H1 (cell line): ENCODE results near the gene SSRP1. TPM values are rescaled to one million over a fixed set of nuclear protein-coding genes. Genes with fewer than 3 reads are reported as not detected.

Experiments
- CTCF ChIA-PET: fragments of 300-600 bp; sonication (Branson Sonifier 250); formaldehyde crosslinking; loops from one replicate; lab custom pipeline; 2021; ENCODE audit not compliant: partially characterized antibody; lab: Charles Lee
- POLR2A ChIA-PET: fragments of 300-600 bp; sonication (Branson Sonifier 250); formaldehyde crosslinking; loops from one replicate; lab custom pipeline; 2021; ENCODE audit warnings: inconsistent platforms; ENCODE audit not compliant: partially characterized antibody; lab: Charles Lee
- DNase-seq, 2 experiments: peaks; one replicate each; pipeline versions ENCODE4 v3.0.0 to v3.0.0-alpha.2; 2010 to 2022; ENCODE audit warnings: low spot score in 2 of 2, low read depth in 1 of 2, mixed read lengths in 1 of 2
- FAIRE-seq: peaks from 2 replicates; lab custom pipeline; 2011; peaks lifted over from hg19 to GRCh38; lab: Jason Lieb, UNC
- H2AFZ ChIP-seq: 2 replicates; pipeline ENCODE4 v1.8.1; 2012; ENCODE audit warnings: low read length, inconsistent platforms
- H2AK5ac ChIP-seq: 2 replicates; pipeline ENCODE4 v1.6.1; 2013; ENCODE audit warnings: low read depth, low read length
- H2BK120ac ChIP-seq: replicated peaks from 2 replicates; pipeline ENCODE3; 2013; ENCODE audit warnings: low read depth, low read length, inconsistent platforms
- H2BK12ac ChIP-seq: 2 replicates; pipeline ENCODE4 v1.6.1; 2013; ENCODE audit warnings: low read depth, low read length
- H2BK15ac ChIP-seq: 2 replicates; pipeline ENCODE4 v1.6.1; 2013; ENCODE audit warnings: low read length
- H2BK20ac ChIP-seq: 2 replicates; pipeline ENCODE4 v1.6.1; 2013; ENCODE audit warnings: low read length
- H2BK5ac ChIP-seq: 2 replicates; pipeline ENCODE4 v1.6.1; 2013; ENCODE audit warnings: low read depth, low read length
- H3K14ac ChIP-seq: 2 replicates; pipeline ENCODE4 v1.6.1; 2013; ENCODE audit warnings: inconsistent platforms; ENCODE audit not compliant: insufficient read length
- H3K18ac ChIP-seq: 2 replicates; pipeline ENCODE4 v1.6.1; 2013; ENCODE audit warnings: low read length; ENCODE audit errors: extremely low read depth
- H3K23ac ChIP-seq: 2 replicates; pipeline ENCODE4 v1.6.1; 2013; ENCODE audit warnings: inconsistent platforms; ENCODE audit not compliant: insufficient read length
- H3K23me2 ChIP-seq: 2 replicates; pipeline ENCODE4 v1.6.1; 2013; ENCODE audit warnings: low read depth, low read length
- H3K27ac ChIP-seq: 2 replicates; pipeline ENCODE4 v1.6.1; 2011; ENCODE audit warnings: low read depth, low read length, inconsistent platforms
- H3K27me3 ChIP-seq, 4 experiments: replicated peaks in 1 of 4; 1 replicate in 1 of 4; 2 replicates in 3 of 4; pipeline versions ENCODE4 v1.6.1 to v1.8.1; 2011 to 2013; ENCODE audit warnings: low read length in 3 of 4, mild to moderate bottlenecking in 3 of 4, inconsistent platforms in 2 of 4, mixed read lengths in 2 of 4, moderate library complexity in 1 of 4; ENCODE audit not compliant: control insufficient read depth in 3 of 4, insufficient read depth in 3 of 4; ENCODE audit errors: extremely low read depth in 1 of 4
- H3K36me3 ChIP-seq, 4 experiments: 2 replicates each; pipeline versions ENCODE4 v1.6.1 to v1.8.1; 2011 to 2013; ENCODE audit warnings: mild to moderate bottlenecking in 4 of 4, low read length in 3 of 4, moderate library complexity in 2 of 4, control low read depth in 1 of 4, inconsistent platforms in 1 of 4; ENCODE audit not compliant: insufficient read depth in 4 of 4, control insufficient read depth in 2 of 4
- H3K4ac ChIP-seq: replicated peaks from 2 replicates; pipeline ENCODE3; 2013; ENCODE audit warnings: low read length, low read depth, mixed read lengths, inconsistent platforms; ENCODE audit not compliant: insufficient read length
- H3K4me1 ChIP-seq, 4 experiments: replicated peaks in 1 of 4; 1 replicate in 1 of 4; 2 replicates in 3 of 4; pipeline versions ENCODE4 v1.6.1 to v1.8.1; 2011 to 2013; ENCODE audit warnings: low read length in 3 of 4, inconsistent platforms in 2 of 4, mixed read lengths in 1 of 4; ENCODE audit not compliant: insufficient read depth in 4 of 4, control insufficient read depth in 3 of 4
- H3K4me2 ChIP-seq, 2 experiments: 2 replicates each; pipeline versions ENCODE4 v1.6.1 to v1.8.1; 2011 to 2013; ENCODE audit warnings: low read depth in 2 of 2, low read length in 2 of 2, control low read depth in 1 of 2, inconsistent platforms in 1 of 2, mild to moderate bottlenecking in 1 of 2; ENCODE audit not compliant: insufficient read depth in 1 of 2
- H3K4me3 ChIP-seq, 4 experiments: fragments of 200-600, 300-600 bp in 1 of 4; sonication (generic), shearing (Covaris generic), sonication (Bioruptor Twin) in 1 of 4; 2 replicates each; pipeline versions ENCODE4 v1.5.1 to v1.8.1; 2011 to 2016; ENCODE audit warnings: low read length in 4 of 4, low read depth in 3 of 4, control low read depth in 2 of 4, inconsistent platforms in 2 of 4, mild to moderate bottlenecking in 2 of 4, mixed read lengths in 1 of 4, moderate library complexity in 1 of 4; ENCODE audit not compliant: insufficient read depth in 2 of 4; ENCODE audit errors: extremely low read depth in 1 of 4
- H3K56ac ChIP-seq: replicated peaks from 2 replicates; pipeline ENCODE3; 2013; ENCODE audit warnings: low read depth, mild to moderate bottlenecking, mixed read lengths, low read length, inconsistent platforms; ENCODE audit not compliant: insufficient read length
- H3K79me1 ChIP-seq: 2 replicates; pipeline ENCODE4 v1.6.1; 2013; ENCODE audit warnings: low read depth, low read length, control low read depth
- H3K79me2 ChIP-seq, 2 experiments: 2 replicates each; pipeline versions ENCODE4 v1.6.1 to v1.8.1; 2012 to 2013; ENCODE audit warnings: low read length in 2 of 2, mild to moderate bottlenecking in 2 of 2, inconsistent platforms in 1 of 2; ENCODE audit not compliant: insufficient read depth in 2 of 2, control insufficient read depth in 1 of 2
- H3K9ac ChIP-seq, 4 experiments: replicated peaks in 1 of 4; 1 replicate in 1 of 4; 2 replicates in 3 of 4; pipeline versions ENCODE4 v1.6.1 to v1.8.1; 2011 to 2013; ENCODE audit warnings: low read depth in 3 of 4, low read length in 3 of 4, control low read depth in 2 of 4, mild to moderate bottlenecking in 2 of 4, moderate library complexity in 2 of 4, inconsistent platforms in 1 of 4; ENCODE audit errors: extremely low read depth in 1 of 4
- H3K9me3 ChIP-seq, 2 experiments: 2 replicates each; pipeline versions ENCODE4 v1.6.1 to v1.8.1; 2012 to 2013; ENCODE audit warnings: mild to moderate bottlenecking in 2 of 2, moderate library complexity in 2 of 2, control low read depth in 1 of 2, inconsistent platforms in 1 of 2, low read depth in 1 of 2, low read length in 1 of 2, mixed read lengths in 1 of 2; ENCODE audit not compliant: insufficient read depth in 2 of 2
- H4K20me1 ChIP-seq, 2 experiments: replicated peaks in 1 of 2; 2 replicates each; pipeline versions ENCODE3 to v1.8.1; 2011 to 2013; ENCODE audit warnings: inconsistent platforms in 2 of 2, low read length in 2 of 2, mild to moderate bottlenecking in 1 of 2; ENCODE audit not compliant: insufficient read depth in 2 of 2, control insufficient read depth in 1 of 2
- H4K5ac ChIP-seq: 2 replicates; pipeline ENCODE4 v1.6.1; 2013; ENCODE audit warnings: low read length, low read depth, mixed read lengths, inconsistent platforms; ENCODE audit not compliant: insufficient read length
- H4K8ac ChIP-seq: 2 replicates; pipeline ENCODE4 v1.8.0; 2013; ENCODE audit warnings: mild to moderate bottlenecking, moderate library complexity, low read length, inconsistent platforms; ENCODE audit not compliant: insufficient read depth; ENCODE audit errors: extremely low read depth
- H4K91ac ChIP-seq: replicated peaks from 2 replicates; pipeline ENCODE3; 2013; ENCODE audit warnings: low read length, mixed read lengths, inconsistent platforms; ENCODE audit not compliant: insufficient read length
- CBX5 ChIP-seq: fragments of 300-800, 300-1000 bp; sonication (generic); IDR thresholded peaks from 2 replicates; pipeline ENCODE4 v1.7.1; 2016; ENCODE audit warnings: antibody characterized with exemption, low read length, low read depth
- CHD1 ChIP-seq: IDR thresholded peaks from 2 replicates; pipeline ENCODE4 v1.6.1; 2012; ENCODE audit warnings: low read depth, low read length, improper control_type of control experiment
- EGR1 ChIP-seq: IDR thresholded peaks from 2 replicates; pipeline ENCODE4 v1.6.1; 2011; ENCODE audit warnings: low read depth, low read length, borderline replicate concordance
- EP300 ChIP-seq, 2 experiments: IDR thresholded peaks; 1 replicate in 1 of 2; 2 replicates in 1 of 2; pipeline ENCODE4 v1.6.1; 2011 to 2012; ENCODE audit warnings: low read depth in 2 of 2, low read length in 2 of 2, mild to moderate bottlenecking in 2 of 2, borderline replicate concordance in 1 of 2, inconsistent platforms in 1 of 2, moderate library complexity in 1 of 2
- POU5F1 ChIP-seq: IDR thresholded peaks from 2 replicates; pipeline ENCODE4 v1.6.1; 2011; ENCODE audit warnings: low read depth, mild to moderate bottlenecking, low read length, moderate library complexity
- SAP30 ChIP-seq: fragments of 300-600 bp; sonication (generic); IDR thresholded peaks from 2 replicates; pipeline ENCODE4 v1.7.1; 2012; ENCODE audit warnings: low read length, moderate library complexity, mild to moderate bottlenecking, inconsistent platforms; ENCODE audit not compliant: insufficient read depth, insufficient replicate concordance
- SP4 ChIP-seq: IDR thresholded peaks from 2 replicates; pipeline ENCODE4 v1.6.1; 2012; ENCODE audit warnings: low read length, inconsistent platforms
- WGBS, 2 experiments: shearing (Covaris generic) in 1 of 2; methylation state at CpG; one replicate each; pipeline versions ENCODE4 v1.1.6 to v1.1.7; 2013 to 2015; ENCODE audit warnings: low lambda C conversion rate in 2 of 2, mixed read lengths in 2 of 2, inconsistent platforms in 1 of 2, low coverage in 1 of 2, missing lambda C conversion rate in 1 of 2; ENCODE audit not compliant: insufficient replicate concordance in 2 of 2, insufficient coverage in 1 of 2, insufficient read length in 1 of 2; ENCODE audit errors: extremely low coverage in 1 of 2, missing lambda C conversion rate in 1 of 2; 5-methylcytosine and 5-hydroxymethylcytosine counted together
- polyA plus RNA-seq, 7 experiments: library from polyadenylated mRNA; depleted of rRNA in 3 of 7; stranded (reverse) in 5 of 7; unstranded in 2 of 7; fragments of >200 nt in 5 of 7; fragments of 200-250 nt in 2 of 7; gene quantifications; 1 replicate in 5 of 7; 2 replicates in 1 of 7; 4 replicates in 1 of 7; pipeline versions ENCODE4 v1.2.1 to v1.2.3, GENCODE V29; 2011 to 2013; ENCODE audit warnings: missing spikeins in 2 of 7, mixed read lengths in 2 of 7
- total RNA-seq: library from RNA; stranded (reverse); fragmentation: NEBNext Ultra II Directional; extraction: Animal tissue kit (Norgen Biotek cat#: 25700); gene quantifications from 2 replicates; pipeline ENCODE4 v1.2.1, GENCODE V29; 2021

The SSRP1 gene
- total and polyA plus RNA-seq, 2 of the 8 experiments (the other 6 are each of a cell fraction or from before 2014, with no cell fraction given), result 259 to 281 TPM

DNA sequence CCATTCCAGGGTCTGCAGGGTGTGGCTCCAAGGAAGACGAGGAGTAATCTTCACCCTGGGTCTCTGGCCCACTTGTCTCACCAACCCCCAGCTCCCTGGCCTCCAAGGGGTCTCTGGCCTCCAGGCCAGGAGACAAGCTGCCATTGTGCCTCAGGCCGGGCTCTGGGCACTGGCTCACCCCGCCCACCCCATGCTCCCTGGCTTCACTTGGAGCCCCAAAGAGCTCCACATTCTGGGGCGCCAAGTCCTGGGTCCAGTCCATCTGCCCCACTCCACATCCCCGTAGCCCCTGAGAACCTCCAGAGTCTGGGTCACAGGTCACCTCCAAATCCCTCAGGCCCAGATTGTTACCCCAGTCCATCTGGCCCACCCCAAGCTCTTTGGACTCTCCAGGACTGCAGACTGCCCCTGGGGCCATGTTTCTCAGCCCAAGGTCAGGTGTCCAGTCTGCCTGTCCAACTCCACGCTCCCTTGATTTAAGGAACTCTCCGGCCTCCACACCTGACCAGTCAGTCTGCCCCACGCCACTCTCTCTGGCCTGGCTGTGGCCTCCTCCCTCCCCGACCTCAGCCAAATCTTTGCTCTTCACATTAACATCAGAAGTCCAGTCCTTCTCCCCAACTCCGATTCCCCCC lies 27.1 kb downstream of the SSRP1 start:
- Histone ChIP-seq H2BK20ac (no peak overlapping the region), H3K27ac (0 out of 2 replicates have a peak overlapping the region, but pooled peaks have one; percentile 12), H4K5ac (no peak overlapping the region), H3K9me3 (no peaks in the 10 kb centered on the region), H4K91ac (no peak overlapping the region), H4K20me1 (peaks cover 9 to 11% of the 10 kb centered on the region in 2 experiments), H3K56ac (no peak overlapping the region), H2AK5ac (no peak overlapping the region), H3K4ac (no peak overlapping the region), H3K4me1 (peaks cover 10 to 20% (median 14%) of the 10 kb centered on the region in 4 experiments), H2BK12ac (no peak overlapping the region), H3K9ac (no peak overlapping the region), H3K23ac (no peak overlapping the region), H3K23me2 (peaks cover 4% of the 10 kb centered on the region; the same call in 1 of the 2 replicates)
- WGBS, 2 experiments, result 93% methylated on average over 9 of the region's 10 CpGs; no CpG with 5 or more reads in 1 of the 2 experiments
- POLR2A ChIA-PET, result interaction anchor here (1.4 to 45.7 kb wide), 5 partner anchors 1 to 56 kb away, joined by 3 to 1279 read pairs (median 6); partner anchors contain the start of genes P2RX3, SSRP1 and TNKS1BP1
- DNase-seq, result no peak
- TF ChIP-seq EGR1, result no peak
- TF ChIP-seq CBX5, result no peak
- no peak for TF ChIP-seq POU5F1
- no peak for TF ChIP-seq EP300 (IDR thresholded peaks at IDR 0.05; ENCODE audit: borderline replicate concordance in 1 of 2, low read depth in 2 of 2, low read length in 2 of 2)
- no peak for TF ChIP-seq SAP30
- TF ChIP-seq SP4, result no peak
- no peak for TF ChIP-seq CHD1
- TF ChIP-seq, all 59 proteins: peak for 0
- no peak overlapping the region for H2BK5ac ChIP-seq
- H3K27me3 ChIP-seq, result no peaks in the 10 kb centered on the region
- FAIRE-seq, result no peak
- no peak overlapping the region for H3K18ac ChIP-seq
- H4K8ac ChIP-seq, result no peak overlapping the region
- CTCF ChIA-PET, result interaction anchor here (0.9 to 3.0 kb wide), 3 partner anchors 13 to 1198 kb away, joined by 3 to 15 read pairs (median 3); no protein-coding TSS in a partner anchor
- peaks cover 9 to 53% (median 28%) of the 10 kb centered on the region in 4 experiments for H3K36me3 ChIP-seq
- no peak overlapping the region for H3K14ac ChIP-seq
- H3K4me3 ChIP-seq, result no peak overlapping the region
- H3K79me1 ChIP-seq, result peaks cover 27% of the 10 kb centered on the region
- H3K4me2 ChIP-seq, result no peak overlapping the region
- H2BK15ac ChIP-seq, result peak overlapping the region; percentile 61; the same call in 1 of the 2 replicates
- H2AFZ ChIP-seq, result no peak overlapping the region
- peaks cover 0 to 58% of the 10 kb centered on the region in 2 experiments; a peak in 2 of 4 replicates for H3K79me2 ChIP-seq
- H2BK120ac ChIP-seq, result no peak overlapping the region
